ENCODE data around the gene RBM10.

RBM10 gene

DNA sequence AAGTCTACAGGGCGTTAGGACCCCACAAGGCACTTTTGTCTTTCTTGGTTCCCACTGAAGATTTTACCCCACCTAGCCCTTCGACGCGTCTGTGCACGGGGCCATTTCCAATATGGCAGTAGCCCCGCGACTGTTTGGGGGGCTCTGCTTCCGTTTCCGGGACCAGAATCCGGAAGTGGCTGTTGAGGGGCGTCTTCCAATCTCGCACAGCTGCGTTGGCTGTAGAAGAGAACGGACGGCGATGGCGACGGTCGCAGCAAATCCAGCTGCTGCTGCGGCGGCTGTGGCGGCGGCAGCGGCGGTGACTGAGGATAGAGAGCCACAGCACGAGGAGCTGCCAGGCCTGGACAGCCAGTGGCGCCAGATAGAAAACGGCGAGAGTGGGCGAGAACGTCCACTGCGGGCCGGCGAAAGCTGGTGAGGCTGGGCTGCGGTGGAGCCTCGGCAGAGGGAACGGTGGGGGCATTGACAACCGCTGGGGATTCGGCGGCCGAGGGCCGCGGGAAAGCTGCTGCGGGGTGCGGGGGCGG is 87.8 kb downstream of the RBM10 start, which contains the start of gene USP11:
TSS of gene USP11 (plus strand) at position 207 of the 530 bp plus-strand sequence. CDS start at position 242, 35 bp downstream.
- peak within 1 kb of the TSS; percentile 76 for H3K4ac ChIP-seq (ENCODE audit: low read length)
- peaks cover 0 to 2% (median 0%) of the 10 kb centered on the region in 3 experiments for H3K27me3 ChIP-seq (ENCODE audit: control insufficient read depth in 3 of 3, insufficient read depth in 3 of 3, low read depth in 1 of 3, low read length in 3 of 3)
- H3K9me3 ChIP-seq (replicated peaks in 1 of 2; ENCODE audit: control insufficient read depth in 2 of 2, insufficient read depth in 1 of 2, low read depth in 1 of 2, low read length in 2 of 2): no peaks in the 10 kb centered on the region
- H2BK120ac ChIP-seq (ENCODE audit: low read depth, low read length): no peak within 1 kb of the TSS
- peak within 1 kb of the TSS; percentile 98 for H3K18ac ChIP-seq (ENCODE audit: low read length)
- peak within 1 kb of the TSS; percentile 82 for H4K8ac ChIP-seq (ENCODE audit: low read depth, low read length)
- peaks cover 4 to 35% of the 10 kb centered on the region in 2 donors for H3K36me3 ChIP-seq (replicated peaks in 1 of 2; ENCODE audit: control insufficient read depth in 2 of 2, insufficient read depth in 2 of 2, low read length in 2 of 2)
- no peak for DNase-seq (ENCODE audit: low spot score)
- H2BK5ac ChIP-seq (ENCODE audit: low read length): peak within 1 kb of the TSS; percentile 75
- peak within 1 kb of the TSS; percentile 99 for H3K9ac ChIP-seq (ENCODE audit: low read depth, low read length, poor library complexity)
- no peak within 1 kb of the TSS for H2AK5ac ChIP-seq (ENCODE audit: low read depth, low read length)
- no peak within 1 kb of the TSS for H3K14ac ChIP-seq (ENCODE audit: low read length)
- peak within 1 kb of the TSS; percentile 85 for H2AFZ ChIP-seq (ENCODE audit: low read length)
- H3K79me1 ChIP-seq (ENCODE audit: low read depth, low read length): peaks cover 2% of the 10 kb centered on the region
- H3K23ac ChIP-seq (ENCODE audit: low read depth, low read length, poor library complexity): no peak within 1 kb of the TSS
- no peak within 1 kb of the TSS for H2BK15ac ChIP-seq (ENCODE audit: low read length)
- peaks cover 3 to 15% of the 10 kb centered on the region in 2 donors for H3K4me1 ChIP-seq (ENCODE audit: control insufficient read depth in 2 of 2, insufficient read depth in 1 of 2, low read depth in 1 of 2, low read length in 2 of 2)
- no CpG with 5 or more reads among the region's 46 CpGs for WGBS, 2 donors (ENCODE audit: extremely low coverage in 2 of 2, insufficient read length in 2 of 2, insufficient replicate concordance in 1 of 2)
- peak within 1 kb of the TSS; percentile 47 for H3K4me2 ChIP-seq (ENCODE audit: insufficient read depth, low read length, poor library complexity, severe bottlenecking)
- no peak within 1 kb of the TSS for H2BK12ac ChIP-seq (ENCODE audit: low read length)
- H3K4me3 ChIP-seq (ENCODE audit: low read length in 2 of 2): peak within 1 kb of the TSS; percentile 91 to 96
- peak within 1 kb of the TSS; percentile 53 for H4K91ac ChIP-seq (ENCODE audit: low read depth, low read length, poor library complexity)
- H3K27ac ChIP-seq (replicated peaks; ENCODE audit: low read length): peak within 1 kb of the TSS; percentile 97

DNA sequence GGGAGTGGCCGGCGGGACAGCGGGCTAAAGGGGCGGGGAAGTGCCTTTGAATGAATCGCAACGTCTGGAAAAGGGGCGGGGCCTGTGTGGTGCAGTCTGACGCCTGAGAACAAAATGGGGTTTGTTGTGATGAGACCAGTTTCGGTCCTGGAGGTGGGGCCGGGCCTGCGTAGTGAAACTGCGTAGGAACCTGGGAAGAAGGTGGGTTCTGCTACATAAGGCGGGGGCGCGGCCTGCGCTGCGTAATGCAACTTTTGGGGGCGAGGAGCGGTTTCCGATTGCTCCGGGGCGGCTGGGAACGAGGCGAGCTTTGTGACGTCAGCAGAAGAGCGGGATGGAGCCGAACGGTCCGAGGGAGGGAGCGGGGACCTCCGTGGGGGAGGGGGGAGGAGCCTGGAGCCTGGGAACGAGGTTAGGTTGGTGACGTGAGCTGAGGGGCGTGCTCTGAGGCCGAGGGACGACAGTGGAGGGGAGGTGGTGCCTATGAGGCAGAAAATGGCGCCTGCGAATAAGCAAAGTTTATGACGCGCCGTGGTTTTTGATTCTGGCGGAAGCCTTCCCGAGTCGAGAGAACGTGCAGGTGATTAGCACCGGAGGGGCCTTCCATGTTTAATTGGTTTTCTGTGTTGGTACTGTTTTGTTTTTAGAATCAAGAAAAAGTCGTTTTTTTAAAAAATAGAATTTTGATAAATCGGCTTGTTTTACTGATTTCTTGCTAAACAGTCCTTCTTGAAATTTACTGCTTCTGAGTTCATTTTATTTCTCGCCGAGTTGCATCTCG is 88.5 kb downstream of the RBM10 start:
- no CpG with 5 or more reads among the region's 51 CpGs for WGBS, 2 donors (ENCODE audit: extremely low coverage in 2 of 2, insufficient read length in 2 of 2, insufficient replicate concordance in 1 of 2)
- peaks cover 0 to 2% (median 0%) of the 10 kb centered on the region in 3 experiments for H3K27me3 ChIP-seq (ENCODE audit: control insufficient read depth in 3 of 3, insufficient read depth in 3 of 3, low read depth in 1 of 3, low read length in 3 of 3)

DNA sequence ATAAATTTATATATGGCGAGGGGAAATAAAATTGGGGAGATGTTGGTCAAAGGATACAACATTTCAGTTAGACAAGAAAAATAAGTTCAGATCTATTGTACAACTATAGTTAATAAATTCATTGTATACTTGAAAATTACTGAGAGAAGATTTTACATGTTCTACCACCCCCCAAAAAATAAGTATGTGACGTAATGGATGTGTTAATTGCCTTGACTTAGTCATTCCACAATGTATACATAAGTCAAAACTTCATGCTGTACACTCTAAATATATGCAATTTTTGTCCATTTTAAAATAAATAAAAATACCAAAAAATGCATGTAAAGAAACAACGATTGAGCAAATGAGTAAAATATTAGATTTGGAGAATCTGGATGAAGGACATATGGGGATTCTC is 89.6 kb downstream of the RBM10 start:
- H3K23ac ChIP-seq (ENCODE audit: low read depth, low read length, poor library complexity): no peak overlapping the region
- no peak overlapping the region for H3K4me2 ChIP-seq (ENCODE audit: insufficient read depth, low read length, poor library complexity, severe bottlenecking)
- no peak overlapping the region for H4K91ac ChIP-seq (ENCODE audit: low read depth, low read length, poor library complexity)
- no peak overlapping the region for H2BK5ac ChIP-seq (ENCODE audit: low read length)
- peaks cover 0 to 8% (median 0%) of the 10 kb centered on the region in 3 experiments for H3K27me3 ChIP-seq (ENCODE audit: control insufficient read depth in 3 of 3, insufficient read depth in 3 of 3, low read depth in 1 of 3, low read length in 3 of 3)
- no peak overlapping the region for H3K18ac ChIP-seq (ENCODE audit: low read length)
- no peak overlapping the region for H2AK5ac ChIP-seq (ENCODE audit: low read depth, low read length)
- H4K8ac ChIP-seq (ENCODE audit: low read depth, low read length): no peak overlapping the region
- H3K14ac ChIP-seq (ENCODE audit: low read length): no peak overlapping the region
- H2BK120ac ChIP-seq (ENCODE audit: low read depth, low read length): no peak overlapping the region
- WGBS, 2 donors (ENCODE audit: extremely low coverage in 2 of 2, insufficient read length in 2 of 2, insufficient replicate concordance in 1 of 2): no CpG with 5 or more reads among the region's 3 CpGs
- H3K9me3 ChIP-seq (replicated peaks in 1 of 2; ENCODE audit: control insufficient read depth in 2 of 2, insufficient read depth in 1 of 2, low read depth in 1 of 2, low read length in 2 of 2): no peaks in the 10 kb centered on the region
- H3K36me3 ChIP-seq (replicated peaks in 1 of 2; ENCODE audit: control insufficient read depth in 2 of 2, insufficient read depth in 2 of 2, low read length in 2 of 2): peaks cover 4 to 29% of the 10 kb centered on the region in 2 donors
- H3K4ac ChIP-seq (ENCODE audit: low read length): no peak overlapping the region
- H3K4me3 ChIP-seq (ENCODE audit: low read length in 2 of 2): peak overlapping the region in 1 of 2 donors; percentile 91
- H2BK15ac ChIP-seq (ENCODE audit: low read length): no peak overlapping the region
- peaks cover 3 to 15% of the 10 kb centered on the region in 2 donors for H3K4me1 ChIP-seq (ENCODE audit: control insufficient read depth in 2 of 2, insufficient read depth in 1 of 2, low read depth in 1 of 2, low read length in 2 of 2)
- no peak overlapping the region for H3K9ac ChIP-seq (ENCODE audit: low read depth, low read length, poor library complexity)
- no peak overlapping the region for H2BK12ac ChIP-seq (ENCODE audit: low read length)
- no peak overlapping the region for H3K27ac ChIP-seq (replicated peaks; ENCODE audit: low read length)
- H2AFZ ChIP-seq (ENCODE audit: low read length): no peak overlapping the region
- DNase-seq (ENCODE audit: low spot score): no peak
- peaks cover 4% of the 10 kb centered on the region for H3K79me1 ChIP-seq (ENCODE audit: low read depth, low read length)

More for the DNA sequence above, 88.5 kb downstream of the RBM10 start:
- peaks cover 3 to 15% of the 10 kb centered on the region in 2 donors for H3K4me1 ChIP-seq (ENCODE audit: control insufficient read depth in 2 of 2, insufficient read depth in 1 of 2, low read depth in 1 of 2, low read length in 2 of 2)
- H3K14ac ChIP-seq (ENCODE audit: low read length): no peak overlapping the region
- H3K4me3 ChIP-seq (ENCODE audit: low read length in 2 of 2): peak overlapping the region; percentile 78 to 91
- H3K27ac ChIP-seq (replicated peaks; ENCODE audit: low read length): peak overlapping the region; percentile 97
- DNase-seq (ENCODE audit: low spot score): peak; percentile 87
- no peak overlapping the region for H4K8ac ChIP-seq (ENCODE audit: low read depth, low read length)
- H3K4ac ChIP-seq (ENCODE audit: low read length): no peak overlapping the region
- H3K4me2 ChIP-seq (ENCODE audit: insufficient read depth, low read length, poor library complexity, severe bottlenecking): peak overlapping the region; percentile 25
- H3K23ac ChIP-seq (ENCODE audit: low read depth, low read length, poor library complexity): no peak overlapping the region
- H2AFZ ChIP-seq (ENCODE audit: low read length): peak overlapping the region; percentile 85
- peaks cover 2% of the 10 kb centered on the region for H3K79me1 ChIP-seq (ENCODE audit: low read depth, low read length)
- no peak overlapping the region for H4K91ac ChIP-seq (ENCODE audit: low read depth, low read length, poor library complexity)
- H2BK15ac ChIP-seq (ENCODE audit: low read length): no peak overlapping the region
- H2BK120ac ChIP-seq (ENCODE audit: low read depth, low read length): no peak overlapping the region
- H2BK12ac ChIP-seq (ENCODE audit: low read length): no peak overlapping the region
- no peak overlapping the region for H2AK5ac ChIP-seq (ENCODE audit: low read depth, low read length)
- peaks cover 3 to 29% of the 10 kb centered on the region in 2 donors for H3K36me3 ChIP-seq (replicated peaks in 1 of 2; ENCODE audit: control insufficient read depth in 2 of 2, insufficient read depth in 2 of 2, low read length in 2 of 2)
- no peak overlapping the region for H2BK5ac ChIP-seq (ENCODE audit: low read length)
- H3K9me3 ChIP-seq (replicated peaks in 1 of 2; ENCODE audit: control insufficient read depth in 2 of 2, insufficient read depth in 1 of 2, low read depth in 1 of 2, low read length in 2 of 2): no peaks in the 10 kb centered on the region
- peak overlapping the region; percentile 60 for H3K9ac ChIP-seq (ENCODE audit: low read depth, low read length, poor library complexity)
- H3K18ac ChIP-seq (ENCODE audit: low read length): no peak overlapping the region

DNA sequence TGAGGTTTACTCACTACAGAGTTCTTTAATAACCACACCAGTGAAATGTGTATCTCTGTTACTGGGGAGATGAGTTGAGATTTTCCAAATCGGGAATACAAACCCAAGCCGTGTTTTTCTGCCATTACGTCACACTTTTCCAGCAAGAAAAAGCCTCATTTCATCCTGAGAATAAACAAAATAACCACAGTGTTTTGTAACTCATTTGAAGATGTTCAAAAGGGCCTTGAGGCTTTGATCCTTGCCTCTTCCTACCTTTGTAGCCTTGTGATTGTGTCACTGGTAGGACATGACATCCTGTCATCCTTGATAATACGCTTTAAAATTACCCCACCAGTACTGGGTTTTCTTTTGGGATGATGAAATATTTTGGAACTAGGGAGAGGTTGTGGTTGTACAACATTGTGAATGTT is 90.7 kb downstream of the RBM10 start:
- H3K23ac ChIP-seq (ENCODE audit: low read depth, low read length, poor library complexity): no peak overlapping the region
- H3K79me1 ChIP-seq (ENCODE audit: low read depth, low read length): peaks cover 4% of the 10 kb centered on the region
- H3K9ac ChIP-seq (ENCODE audit: low read depth, low read length, poor library complexity): no peak overlapping the region
- no peak overlapping the region for H3K4me2 ChIP-seq (ENCODE audit: insufficient read depth, low read length, poor library complexity, severe bottlenecking)
- no peak overlapping the region for H2BK15ac ChIP-seq (ENCODE audit: low read length)
- H3K9me3 ChIP-seq (replicated peaks in 1 of 2; ENCODE audit: control insufficient read depth in 2 of 2, insufficient read depth in 1 of 2, low read depth in 1 of 2, low read length in 2 of 2): no peaks in the 10 kb centered on the region
- H2BK5ac ChIP-seq (ENCODE audit: low read length): no peak overlapping the region
- no peak overlapping the region for H3K4ac ChIP-seq (ENCODE audit: low read length)
- no peak overlapping the region for H3K18ac ChIP-seq (ENCODE audit: low read length)
- no peak for DNase-seq (ENCODE audit: low spot score)
- H3K27ac ChIP-seq (replicated peaks; ENCODE audit: low read length): no peak overlapping the region
- peaks cover 0 to 12% (median 0%) of the 10 kb centered on the region in 3 experiments for H3K27me3 ChIP-seq (ENCODE audit: control insufficient read depth in 3 of 3, insufficient read depth in 3 of 3, low read depth in 1 of 3, low read length in 3 of 3)
- no peak overlapping the region for H2BK12ac ChIP-seq (ENCODE audit: low read length)
- WGBS, 2 donors (ENCODE audit: extremely low coverage in 2 of 2, insufficient read length in 2 of 2, insufficient replicate concordance in 1 of 2): no CpG with 5 or more reads among the region's 4 CpGs
- H2BK120ac ChIP-seq (ENCODE audit: low read depth, low read length): no peak overlapping the region
- H4K8ac ChIP-seq (ENCODE audit: low read depth, low read length): no peak overlapping the region
- no peak overlapping the region for H2AFZ ChIP-seq (ENCODE audit: low read length)
- peaks cover 3 to 15% of the 10 kb centered on the region in 2 donors for H3K4me1 ChIP-seq (ENCODE audit: control insufficient read depth in 2 of 2, insufficient read depth in 1 of 2, low read depth in 1 of 2, low read length in 2 of 2)
- H3K14ac ChIP-seq (ENCODE audit: low read length): no peak overlapping the region
- no peak overlapping the region for H3K4me3 ChIP-seq (ENCODE audit: low read length in 2 of 2)
- no peak overlapping the region for H4K91ac ChIP-seq (ENCODE audit: low read depth, low read length, poor library complexity)
- no peak overlapping the region for H2AK5ac ChIP-seq (ENCODE audit: low read depth, low read length)
- H3K36me3 ChIP-seq (replicated peaks in 1 of 2; ENCODE audit: control insufficient read depth in 2 of 2, insufficient read depth in 2 of 2, low read length in 2 of 2): peaks cover 10 to 36% of the 10 kb centered on the region in 2 donors

All from neuronal stem cell (in vitro differentiated cells).